H1 (cell line): ENCODE measurements around the gene CALM1. TPM values are rescaled to one million over a fixed set of nuclear protein-coding genes. Genes with fewer than 3 reads are reported as not detected.

Experiments used
- ASH2L ChIP-seq: fragments of 200-600, 300-600 bp; sonication (generic); IDR thresholded peaks from one replicate; pipeline ENCODE4 v1.7.1; 2017; ENCODE audit warnings: low read length
- ATF2 ChIP-seq: IDR thresholded peaks from 2 replicates; pipeline ENCODE4 v1.6.1; 2012; ENCODE audit warnings: low read length, inconsistent platforms
- ATF3 ChIP-seq: IDR thresholded peaks from 2 replicates; pipeline ENCODE4 v1.6.1; 2011; ENCODE audit warnings: low read depth, mild to moderate bottlenecking, low read length; ENCODE audit not compliant: insufficient read depth
- BCL11A ChIP-seq, 2 experiments: IDR thresholded peaks; one replicate each; pipeline ENCODE4 v1.6.1; 2011; ENCODE audit warnings: low read depth in 2 of 2, low read length in 2 of 2, mild to moderate bottlenecking in 2 of 2
- CBX5 ChIP-seq: fragments of 300-800, 300-1000 bp; sonication (generic); IDR thresholded peaks from 2 replicates; pipeline ENCODE4 v1.7.1; 2016; ENCODE audit warnings: antibody characterized with exemption, low read length, low read depth
- CBX8 ChIP-seq: fragments of 300-800, 300-1000 bp; sonication (generic); IDR thresholded peaks from 2 replicates; pipeline ENCODE4 v1.7.1; 2016; ENCODE audit warnings: low read depth, low read length, borderline replicate concordance
- CREB1 ChIP-seq: IDR thresholded peaks from 2 replicates; pipeline ENCODE4 v1.6.1; 2012; ENCODE audit warnings: inconsistent platforms
- E2F6 ChIP-seq: IDR thresholded peaks from 2 replicates; pipeline ENCODE4 v1.6.1; 2012; ENCODE audit warnings: inconsistent platforms
- EGR1 ChIP-seq: IDR thresholded peaks from 2 replicates; pipeline ENCODE4 v1.6.1; 2011; ENCODE audit warnings: low read depth, low read length, borderline replicate concordance
- FOSL1 ChIP-seq: IDR thresholded peaks from 2 replicates; pipeline ENCODE4 v1.6.1; 2011; ENCODE audit warnings: mild to moderate bottlenecking, low read depth, low read length, moderate library complexity; ENCODE audit not compliant: insufficient read depth
- KDM1A ChIP-seq: fragments of 200-600, 300-600 bp; sonication (generic); IDR thresholded peaks from 2 replicates; pipeline ENCODE4 v1.7.1; 2016; ENCODE audit warnings: mild to moderate bottlenecking, low read length, borderline replicate concordance
- POLR2AphosphoS5 ChIP-seq: IDR thresholded peaks from 2 replicates; pipeline ENCODE4 v1.6.1; 2011; ENCODE audit warnings: low read depth, low read length
- RAD21 ChIP-seq, 2 experiments: IDR thresholded peaks in 1 of 2; conservative IDR thresholded peaks in 1 of 2; 2 replicates each; pipeline ENCODE4 v1.6.1; 2011; ENCODE audit warnings: low read depth in 2 of 2, low read length in 2 of 2, improper control_type of control experiment in 1 of 2, inconsistent platforms in 1 of 2, mild to moderate bottlenecking in 1 of 2, moderate library complexity in 1 of 2
- RFX5 ChIP-seq: IDR thresholded peaks from 2 replicates; pipeline ENCODE4 v1.6.1; 2011; ENCODE audit warnings: low read depth, low read length, improper control_type of control experiment, borderline replicate concordance
- RXRA ChIP-seq: IDR thresholded peaks from 2 replicates; pipeline ENCODE4 v1.6.1; 2011; ENCODE audit warnings: low read depth, mild to moderate bottlenecking, low read length, moderate library complexity; ENCODE audit not compliant: insufficient read depth
- SIRT6 ChIP-seq: IDR thresholded peaks from one replicate; pipeline ENCODE4 v1.7.1; 2012; ENCODE audit warnings: low read length, inconsistent platforms
- SP4 ChIP-seq: IDR thresholded peaks from 2 replicates; pipeline ENCODE4 v1.6.1; 2012; ENCODE audit warnings: low read length, inconsistent platforms
- USF2 ChIP-seq: IDR thresholded peaks from 2 replicates; pipeline ENCODE4 v1.6.1; 2011; ENCODE audit warnings: low read length, improper control_type of control experiment
- ZNF274 ChIP-seq: IDR thresholded peaks from 2 replicates; pipeline ENCODE4 v1.7.0; 2012; ENCODE audit warnings: low read length, borderline replicate concordance; ENCODE audit errors: extremely low read depth
- polyA plus RNA-seq, 7 experiments: library from polyadenylated mRNA; depleted of rRNA in 3 of 7; stranded (reverse) in 5 of 7; unstranded in 2 of 7; fragments of >200 nt in 5 of 7; fragments of 200-250 nt in 2 of 7; gene quantifications; 1 replicate in 5 of 7; 2 replicates in 1 of 7; 4 replicates in 1 of 7; pipeline versions ENCODE4 v1.2.1 to v1.2.3, GENCODE V29; 2011 to 2013; ENCODE audit warnings: missing spikeins in 2 of 7, mixed read lengths in 2 of 7
- total RNA-seq: library from RNA; stranded (reverse); fragmentation: NEBNext Ultra II Directional; extraction: Animal tissue kit (Norgen Biotek cat#: 25700); gene quantifications from 2 replicates; pipeline ENCODE4 v1.2.1, GENCODE V29; 2021

Gene CALM1
- total and polyA plus RNA-seq, 2 of the 8 experiments (the other 6 are each of a cell fraction or from before 2014, with no cell fraction given) = 285 to 422 TPM

GRCh38 chr14:90399541-90400444, 3.0 kb downstream of the CALM1 start (continued):
- TF ChIP-seq E2F6 (no peak), RFX5 (no peak), CREB1 (peak; percentile 70), EGR1 (no peak), CBX5 (no peak), POLR2AphosphoS5 (peak; percentile 53; the same call in 1 of the 2 replicates), USF2 (no peak), RAD21 (IDR thresholded peaks at IDR 0.05 in 1 of 2, conservative IDR thresholded peaks at IDR 0.05 in 1 of 2; ENCODE audit: low read depth in 2 of 2, low read length in 2 of 2) (peak; percentile 96), ASH2L (no peak), ATF3 (no peak), SIRT6 (no peak), BCL11A (IDR thresholded peaks at IDR 0.05; ENCODE audit: low read depth in 2 of 2, low read length in 2 of 2) (no peak), ZNF274 (no peak), RXRA (no peak), ATF2 (no peak), KDM1A (no peak), CBX8 (no peak), FOSL1 (no peak), SP4 (0 out of 2 replicates have a peak, but pooled peaks have one; percentile 62)
